Measurements from ENCODE around the gene UBL4A.
A peak's percentile ranks its signal among the peaks of the same experiment; 100 is the strongest.
"Not testable (repeated sequence)": the region's sequence is repeated elsewhere in the genome, so short reads cannot be mapped to it uniquely, and the experiment has no call there.

Gene UBL4A

DNA sequence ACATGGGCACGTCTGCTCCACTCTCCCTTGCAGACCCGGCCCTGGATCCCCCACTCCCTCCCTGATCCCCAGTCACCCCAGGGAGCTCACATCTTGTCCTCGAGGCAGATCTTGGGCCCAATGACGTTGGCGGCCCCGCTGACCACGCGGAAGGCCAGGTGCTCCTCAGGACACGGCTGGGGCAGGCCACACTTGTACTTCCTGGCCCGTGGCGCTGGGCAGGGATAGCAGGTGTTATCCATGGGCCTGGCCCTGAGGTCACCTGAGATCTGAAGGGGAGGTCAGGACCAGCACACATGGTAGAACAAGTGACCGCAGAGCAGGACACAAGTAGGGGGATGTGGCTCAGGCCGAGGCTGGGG is 21.9 kb upstream of the UBL4A start:
- no peak for DNase-seq (ENCODE audit: low spot score)

DNA sequence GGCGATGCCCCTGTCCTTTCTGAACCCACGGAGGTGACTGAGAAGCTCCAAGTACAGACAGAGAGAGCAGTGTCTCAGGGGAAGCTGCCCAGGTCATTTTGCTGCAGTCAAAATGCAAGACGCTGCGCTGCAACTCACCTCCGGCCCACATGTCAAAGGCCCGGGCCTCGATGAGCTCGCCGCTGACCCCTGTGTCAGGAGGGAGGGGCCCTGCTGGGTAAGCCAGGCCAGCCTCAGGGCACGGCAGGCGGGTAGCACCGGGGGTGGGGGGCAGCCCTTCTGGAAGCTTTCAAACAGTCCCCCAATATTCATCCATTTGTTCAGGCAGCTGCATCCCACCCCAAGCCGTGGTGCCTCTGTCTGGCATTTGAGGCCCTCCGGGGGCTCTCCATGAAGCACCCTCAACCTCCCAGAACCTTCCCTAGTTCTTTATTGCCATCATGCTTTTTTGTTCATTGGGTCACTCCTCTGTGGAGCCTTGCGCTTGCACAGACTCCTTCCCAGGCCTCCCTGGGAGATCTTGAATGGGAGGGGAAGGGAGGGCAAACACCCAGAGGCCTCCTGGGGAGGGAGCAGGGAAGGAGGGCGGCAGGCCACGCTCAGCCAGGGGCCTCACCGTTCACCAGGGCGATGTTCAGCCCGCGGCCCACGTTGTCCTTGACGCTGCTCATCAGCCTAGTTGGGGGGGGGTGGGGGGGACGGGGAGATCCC is 21.4 kb upstream of the UBL4A start:
- DNase-seq (ENCODE audit: low spot score): no peak

- DNase-seq (ENCODE audit: low spot score): no peak
Measured at GRCh38 chrX:154506483-154507332, 20.3 kb upstream of the UBL4A start.

- DNase-seq (ENCODE audit: low spot score): no peak
Measured at GRCh38 chrX:154505734-154506133, 19.3 kb upstream of the UBL4A start.

DNA sequence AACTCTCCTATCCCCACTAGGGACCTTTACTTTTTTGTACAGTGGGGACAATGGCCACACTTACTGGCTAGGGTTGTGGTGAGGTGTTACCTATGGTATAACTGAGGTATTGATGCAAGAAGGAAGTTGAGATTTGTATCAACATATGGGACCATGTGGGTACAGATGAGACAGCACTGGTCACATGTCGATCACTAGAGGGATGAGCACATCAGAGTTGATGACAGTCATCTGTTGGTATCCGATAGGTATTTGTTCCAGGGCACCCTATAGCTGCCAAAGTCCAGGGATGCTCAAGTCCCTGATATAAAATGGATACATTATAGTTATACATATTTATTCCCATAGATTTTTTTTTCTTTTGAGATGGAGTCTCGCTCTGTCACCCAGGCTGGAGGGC is 16.6 kb upstream of the UBL4A start:
- DNase-seq (ENCODE audit: low spot score): no peak

DNA sequence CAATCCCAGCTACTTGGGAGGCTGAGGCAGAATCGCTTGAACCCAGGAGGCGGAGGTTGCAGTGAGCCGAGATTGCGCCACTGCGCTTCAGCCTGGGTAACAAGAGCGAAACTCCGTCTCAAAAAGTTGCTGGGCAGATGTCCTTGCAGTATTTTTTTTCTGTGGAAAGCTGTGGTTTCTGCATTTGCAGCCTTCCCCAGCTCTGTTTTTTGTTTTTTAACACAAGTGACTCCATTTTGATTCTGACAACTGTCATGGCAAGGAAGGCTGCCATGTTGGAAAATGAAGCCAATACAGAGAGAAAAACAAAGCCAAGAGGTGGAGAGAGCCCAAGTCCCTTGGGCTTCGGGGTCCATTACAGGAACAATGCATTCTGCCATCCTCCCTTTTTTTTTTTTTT is 15.7 kb upstream of the UBL4A start:
- DNase-seq (ENCODE audit: low spot score): no peak

DNA sequence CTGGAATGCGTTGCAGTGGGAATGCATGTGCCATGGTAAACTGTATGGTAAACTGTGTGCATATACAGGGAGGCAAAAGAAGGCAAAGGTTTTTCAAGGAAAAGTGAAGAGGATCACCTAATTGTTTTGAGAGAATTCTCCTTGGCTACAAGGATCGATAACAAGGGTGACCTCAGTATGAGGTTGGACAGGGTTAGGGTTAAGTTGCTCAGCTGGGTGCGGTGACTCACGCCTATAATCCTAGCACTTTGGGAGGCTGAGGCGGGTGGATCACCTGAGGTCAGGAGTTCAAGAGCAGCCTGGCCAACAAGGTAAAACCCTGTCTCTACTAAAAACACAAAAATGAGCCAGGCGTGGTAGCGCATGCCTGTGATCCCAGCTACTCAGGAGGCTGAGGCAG is 15.0 kb upstream of the UBL4A start:
- not testable (repeated sequence) for DNase-seq (ENCODE audit: low spot score)

GRCh38 chrX:154496591-154497137 is 10.2 kb upstream of the UBL4A start:
- not testable (repeated sequence) for DNase-seq (ENCODE audit: low spot score)

DNA sequence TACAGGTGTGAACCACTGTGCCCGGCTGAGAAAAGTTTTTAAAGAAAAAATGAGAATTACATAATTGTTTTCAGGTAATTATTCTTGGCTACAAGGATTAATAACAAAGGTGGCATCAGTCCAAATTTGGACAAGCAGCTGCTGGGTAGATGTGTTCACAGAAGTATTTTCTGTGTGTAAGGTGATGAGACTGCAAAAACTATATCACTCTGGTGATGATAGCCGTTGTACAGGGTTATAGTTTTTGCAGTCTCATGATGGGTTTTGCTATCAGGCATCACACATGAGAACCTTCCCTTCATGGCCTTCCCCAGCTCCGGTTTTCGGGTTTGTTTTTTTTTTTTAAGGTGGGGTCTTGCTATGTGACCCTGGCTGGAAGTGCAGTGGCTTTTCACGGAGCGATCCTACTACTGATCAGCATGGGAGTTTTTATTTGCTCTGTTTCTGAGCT is 9.1 kb upstream of the UBL4A start:
- no peak for DNase-seq (ENCODE audit: low spot score)

GRCh38 chrX:154494715-154495114 is 8.3 kb upstream of the UBL4A start:
- DNase-seq (ENCODE audit: low spot score): no peak

- peak; percentile 90 for DNase-seq (ENCODE audit: low spot score)
Measured at GRCh38 chrX:154490414-154491083, 4.1 kb upstream of the UBL4A start, which contains the start of gene SLC10A3. Gene SLC10A3 (minus strand): TSS chrX:154490629. CDS start chrX:154488940, 1,689 bp downstream.

DNA sequence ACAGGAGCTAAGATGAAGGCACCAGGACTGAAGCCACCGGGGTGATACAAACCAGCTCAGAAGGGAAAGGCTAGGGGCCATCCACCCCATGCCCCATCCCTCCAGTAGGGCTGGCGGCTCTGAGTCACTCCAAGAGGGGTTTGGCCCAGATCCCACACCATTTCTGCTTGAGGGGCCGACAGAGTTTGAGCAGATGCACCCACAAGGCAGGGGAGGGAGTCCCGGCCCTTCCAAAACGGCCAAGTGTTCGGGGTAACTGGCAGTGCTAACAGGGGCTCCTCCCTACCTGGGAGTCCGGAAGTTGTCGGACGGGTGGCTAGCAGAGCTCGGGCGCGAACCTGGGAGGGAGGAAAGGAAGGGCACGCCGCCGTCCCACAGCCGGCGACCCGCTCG is 3.6 kb upstream of the UBL4A start:
- peak; percentile 10 for DNase-seq (ENCODE audit: low spot score)

GRCh38 chrX:154489182-154489581 is 2.8 kb upstream of the UBL4A start:
- no peak for DNase-seq (ENCODE audit: low spot score)

DNA sequence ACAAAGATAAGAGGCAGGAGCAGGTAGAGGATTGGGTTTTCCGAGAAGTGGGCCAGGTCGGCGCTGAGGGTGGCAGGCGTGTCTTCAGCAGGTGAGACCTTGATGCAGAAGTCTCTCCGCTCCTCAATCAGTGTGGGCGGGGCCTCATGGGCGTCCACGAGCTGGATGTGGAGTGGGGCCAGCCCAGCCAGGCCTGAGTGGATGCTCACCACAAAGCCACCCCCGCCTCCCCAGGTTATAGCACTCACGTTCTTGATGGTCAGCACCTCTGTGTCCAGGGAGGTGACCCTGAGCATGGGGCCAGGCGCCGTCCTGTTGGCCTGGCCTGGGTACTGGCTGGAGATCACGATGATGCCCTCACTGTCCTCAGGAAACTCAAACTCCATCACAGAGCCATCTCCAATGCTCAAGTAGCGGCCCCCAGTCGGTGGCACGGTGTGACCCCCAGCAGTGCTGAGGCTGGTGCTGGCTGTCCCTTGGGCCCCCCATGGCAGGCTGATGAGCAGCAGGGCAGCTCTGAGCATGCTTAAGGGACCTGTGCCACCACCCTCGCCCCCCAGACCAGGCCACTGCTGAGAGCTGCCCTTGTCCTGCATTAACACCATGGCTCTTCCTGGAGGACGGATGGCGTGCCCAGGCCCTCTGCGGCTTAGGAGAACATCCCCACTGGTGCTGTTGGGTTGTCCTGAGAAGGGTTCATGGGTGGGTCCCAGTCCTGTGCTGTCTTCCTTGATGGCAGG is 2.1 kb upstream of the UBL4A start:
- no peak for DNase-seq (ENCODE audit: low spot score)

DNA sequence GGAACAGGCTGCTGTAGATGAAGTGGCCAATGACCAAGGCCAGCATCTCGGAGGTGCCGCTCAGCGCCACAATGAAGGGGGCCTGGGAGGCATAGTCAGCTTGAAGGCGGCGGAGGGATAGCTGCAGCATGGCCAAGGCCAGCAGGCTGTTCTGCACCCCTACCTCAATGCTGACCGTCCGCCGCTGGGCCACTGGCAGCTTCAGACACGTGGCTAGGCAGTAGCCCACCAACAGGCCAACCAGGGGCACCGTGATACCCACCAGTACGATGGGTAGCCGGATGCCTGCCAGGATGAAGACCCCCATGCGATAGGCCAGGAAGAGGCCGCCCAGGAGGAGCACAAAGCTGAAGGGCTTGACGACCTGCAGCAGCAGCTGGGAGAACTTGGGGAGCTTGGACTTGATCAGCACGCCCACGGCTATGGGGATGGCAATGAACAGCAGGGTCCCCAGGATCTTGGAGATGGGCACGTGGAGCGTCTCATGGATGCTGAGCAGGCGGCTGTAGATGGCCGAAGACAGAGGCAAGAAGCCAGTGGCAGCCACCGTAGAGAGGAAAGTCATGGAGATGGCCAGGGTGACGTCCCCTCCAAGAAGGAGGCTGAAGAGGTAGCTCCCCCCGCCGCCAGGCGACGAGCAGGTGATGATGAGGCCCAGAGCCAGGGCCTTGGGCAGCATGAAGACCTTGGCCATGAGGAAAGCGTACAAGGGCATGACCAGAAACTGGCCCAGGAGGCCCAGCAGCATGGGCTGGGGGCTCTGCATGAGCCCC is 1.3 kb upstream of the UBL4A start:
- no peak for DNase-seq (ENCODE audit: low spot score)

- peak; percentile 14 for DNase-seq (ENCODE audit: low spot score)
Measured at GRCh38 chrX:154486052-154486395, 391 bp downstream of the UBL4A start.

- no peak for DNase-seq (ENCODE audit: low spot score)
Measured at GRCh38 chrX:154485150-154486051, 1.0 kb downstream of the UBL4A start.

- no peak for DNase-seq (ENCODE audit: low spot score)
Measured at GRCh38 chrX:154484255-154485149, 1.9 kb downstream of the UBL4A start.

DNA sequence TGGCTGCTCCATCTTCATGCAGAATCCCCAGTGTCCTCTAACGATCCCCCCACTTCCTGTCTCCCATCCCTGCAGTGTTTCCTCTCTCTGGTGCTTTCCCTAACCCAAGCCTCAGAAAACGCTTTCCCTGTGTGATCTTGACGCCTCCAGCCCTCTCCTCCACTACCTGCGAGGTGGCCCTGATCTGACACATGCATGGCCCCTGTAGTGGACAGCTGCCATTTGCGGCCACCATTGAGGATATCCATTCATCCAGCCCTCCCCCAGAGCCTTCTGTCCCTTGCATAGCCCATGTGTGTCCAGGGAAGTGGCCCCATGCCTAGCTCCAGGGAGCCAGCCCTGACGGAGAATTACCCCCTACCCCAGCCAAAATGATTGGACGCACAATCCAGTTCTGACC is 3.1 kb downstream of the UBL4A start:
- DNase-seq (ENCODE audit: low spot score): no peak
